Measurements from ENCODE around the gene OPN4.

Gene OPN4

DNA sequence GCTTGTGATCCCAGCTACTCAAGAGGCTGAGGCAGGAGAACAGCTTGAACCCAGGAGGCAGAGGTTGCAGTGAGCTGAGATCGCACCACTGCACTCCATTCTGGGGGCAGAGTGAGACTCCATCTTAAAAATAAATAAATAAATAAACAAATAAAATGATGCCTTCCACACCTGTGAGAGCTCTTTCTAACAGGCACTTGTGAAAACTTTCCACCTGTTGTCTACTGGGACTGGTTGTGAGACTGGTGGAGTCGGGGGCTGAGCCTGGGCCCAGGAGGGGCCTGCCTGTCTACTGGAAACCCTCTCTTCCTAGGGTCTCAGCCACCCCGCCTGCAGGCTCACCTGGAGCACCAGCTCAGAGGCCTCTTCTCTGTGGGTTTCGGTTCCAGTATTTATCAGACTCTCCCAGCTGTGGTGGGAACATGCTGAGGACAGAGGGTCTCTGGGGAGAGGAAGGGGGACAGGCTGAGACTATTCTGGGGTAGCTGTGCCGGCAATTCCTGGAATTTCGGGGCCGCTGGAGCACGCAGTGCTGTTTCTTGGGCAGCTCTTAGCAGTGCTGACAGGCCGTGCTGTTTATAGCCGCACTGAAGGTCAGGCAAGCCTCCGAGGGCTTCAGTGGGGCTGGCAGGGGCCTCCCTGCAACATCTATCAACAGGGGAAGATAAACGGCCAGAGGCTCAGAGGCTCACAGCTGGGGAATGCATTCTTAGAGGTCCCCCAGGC lies 17.8 kb downstream of the OPN4 start:
- no peak overlapping the region for H3K4me3 ChIP-seq (ENCODE audit: low read depth, low read length)
- TF ChIP-seq, protein P1, sequence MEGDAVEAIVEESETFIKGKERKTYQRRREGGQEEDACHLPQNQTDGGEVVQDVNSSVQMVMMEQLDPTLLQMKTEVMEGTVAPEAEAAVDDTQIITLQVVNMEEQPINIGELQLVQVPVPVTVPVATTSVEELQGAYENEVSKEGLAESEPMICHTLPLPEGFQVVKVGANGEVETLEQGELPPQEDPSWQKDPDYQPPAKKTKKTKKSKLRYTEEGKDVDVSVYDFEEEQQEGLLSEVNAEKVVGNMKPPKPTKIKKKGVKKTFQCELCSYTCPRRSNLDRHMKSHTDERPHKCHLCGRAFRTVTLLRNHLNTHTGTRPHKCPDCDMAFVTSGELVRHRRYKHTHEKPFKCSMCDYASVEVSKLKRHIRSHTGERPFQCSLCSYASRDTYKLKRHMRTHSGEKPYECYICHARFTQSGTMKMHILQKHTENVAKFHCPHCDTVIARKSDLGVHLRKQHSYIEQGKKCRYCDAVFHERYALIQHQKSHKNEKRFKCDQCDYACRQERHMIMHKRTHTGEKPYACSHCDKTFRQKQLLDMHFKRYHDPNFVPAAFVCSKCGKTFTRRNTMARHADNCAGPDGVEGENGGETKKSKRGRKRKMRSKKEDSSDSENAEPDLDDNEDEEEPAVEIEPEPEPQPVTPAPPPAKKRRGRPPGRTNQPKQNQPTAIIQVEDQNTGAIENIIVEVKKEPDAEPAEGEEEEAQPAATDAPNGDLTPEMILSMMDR (IDR thresholded peaks at IDR 0.05; ENCODE audit: insufficient read depth, low read length, missing control alignments), result no peak
- DNase-seq (ENCODE audit: low read depth, low spot score), result no peak
- CTCF ChIA-PET, result interaction anchor here (1.0 to 3.2 kb wide), 4 partner anchors 8 to 86 kb away, joined by 4 to 18 read pairs (median 4); no protein-coding TSS in a partner anchor
- POLR2A ChIA-PET, result interaction anchor here (0.6 kb wide), 1 partner anchor 9 kb away, joined by 3 read pairs; no protein-coding TSS in a partner anchor

DNA sequence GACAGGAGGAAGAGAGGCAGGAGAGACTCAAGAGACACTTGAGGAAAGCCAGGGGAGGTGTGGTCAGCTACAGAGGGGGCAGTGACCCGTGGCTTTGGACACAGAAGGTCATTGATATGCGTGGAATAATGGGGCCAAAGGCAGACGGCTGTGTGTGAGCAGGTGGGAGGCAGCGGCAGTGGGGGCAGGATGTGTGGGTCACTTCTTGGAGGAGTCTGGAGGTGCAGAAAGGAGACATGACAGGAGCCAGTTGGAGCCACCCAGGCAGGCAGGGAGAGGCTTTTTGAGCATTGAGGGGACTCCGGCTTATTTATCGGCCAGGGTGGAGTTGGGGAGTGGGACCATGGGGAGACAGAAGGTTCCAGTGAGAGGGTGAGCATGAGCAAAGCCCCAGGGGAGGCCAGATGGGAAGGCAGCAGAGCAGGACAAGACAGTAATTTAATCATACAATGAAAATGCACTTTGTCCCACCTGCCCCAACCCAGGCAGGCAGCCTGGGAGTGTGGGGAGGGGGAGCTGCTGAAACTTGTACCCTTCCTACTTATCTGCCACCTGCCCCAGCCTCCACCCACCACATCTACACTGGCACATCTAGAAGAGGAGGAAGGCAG lies 19.0 kb downstream of the OPN4 start:
- no peak for DNase-seq (ENCODE audit: low read depth, low spot score)
- ChIA-PET POLR2A (no interaction called here), CTCF (interaction anchor here (1.6 to 3.2 kb wide), 2 partner anchors 11 kb away, joined by 14 to 18 read pairs; no protein-coding TSS in a partner anchor)
- H3K4me3 ChIP-seq (ENCODE audit: low read depth, low read length), result no peak overlapping the region
- TF ChIP-seq, protein P1 (IDR thresholded peaks at IDR 0.05; ENCODE audit: insufficient read depth, low read length, missing control alignments), result no peak

DNA sequence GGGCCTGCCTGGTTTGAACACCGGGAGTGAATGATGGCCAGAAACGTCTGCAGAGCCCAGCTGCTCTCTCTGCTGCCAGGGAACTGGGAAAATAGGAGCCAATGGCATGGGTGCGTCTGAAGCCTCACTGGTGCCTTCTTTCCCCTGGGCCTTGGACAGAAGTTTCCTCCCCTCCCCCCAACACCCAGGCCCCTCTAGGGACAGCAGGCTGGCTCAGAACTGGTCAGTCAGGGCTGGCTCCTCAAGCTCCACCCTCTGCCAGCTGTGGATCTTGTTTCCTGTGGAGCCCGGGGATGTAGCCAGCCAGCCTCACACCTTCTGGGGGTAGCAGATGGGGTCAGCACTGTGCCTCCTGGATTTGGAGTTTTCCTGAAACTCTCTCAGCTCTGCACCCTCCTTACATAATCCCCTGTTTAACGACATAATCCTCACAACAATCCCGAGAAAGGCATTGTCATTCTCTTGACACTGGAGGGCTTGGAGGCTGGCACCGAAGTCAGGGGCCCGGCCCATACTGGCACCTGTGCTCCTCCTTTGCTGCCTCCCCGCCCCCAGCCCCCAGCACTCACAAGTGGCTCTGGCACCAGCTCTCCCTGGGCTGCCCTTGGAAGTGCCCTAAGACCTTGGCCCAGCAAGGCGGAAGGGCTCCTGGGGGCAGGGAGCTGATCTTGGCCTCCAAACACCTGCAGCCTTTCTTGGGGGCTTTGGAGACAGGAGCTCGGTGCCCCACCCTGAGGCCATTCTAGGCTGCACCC lies 19.7 kb downstream of the OPN4 start:
- TF ChIP-seq, protein P1 (IDR thresholded peaks at IDR 0.05; ENCODE audit: insufficient read depth, low read length, missing control alignments), result no peak
- no peak overlapping the region for H3K4me3 ChIP-seq (ENCODE audit: low read depth, low read length)
- POLR2A ChIA-PET, result no interaction called here
- CTCF ChIA-PET, result interaction anchor here (1.2 to 1.6 kb wide), 3 partner anchors 10 to 31 kb away, joined by 3 to 14 read pairs (median 4); no protein-coding TSS in a partner anchor
- no peak for DNase-seq (ENCODE audit: low read depth, low spot score)

DNA sequence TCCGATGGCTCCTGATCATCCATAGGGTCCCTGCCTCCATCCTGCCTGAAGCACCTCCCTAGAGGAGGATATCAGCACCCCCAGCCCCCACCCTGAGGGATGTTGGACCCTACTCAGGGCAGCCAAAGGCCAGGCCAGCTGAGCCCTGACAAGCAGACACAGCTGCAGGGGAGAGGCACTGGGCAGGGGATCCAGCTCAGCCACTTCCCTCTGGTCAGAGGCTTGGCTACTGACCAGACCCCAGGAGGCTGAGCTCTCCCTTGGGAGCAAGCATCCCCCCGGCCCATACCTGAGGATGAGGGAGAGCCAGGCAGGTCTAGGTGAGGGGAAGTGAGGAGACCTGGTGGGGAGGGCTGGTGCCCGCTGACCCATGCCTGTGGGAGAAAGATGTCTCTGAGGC lies 20.6 kb downstream of the OPN4 start:
- DNase-seq (ENCODE audit: low read depth, low spot score), result no peak
- ChIA-PET CTCF (interaction anchor here (1.2 to 1.6 kb wide), 3 partner anchors 9 to 32 kb away, joined by 3 to 14 read pairs (median 4); no protein-coding TSS in a partner anchor), POLR2A (no interaction called here)
- TF ChIP-seq, protein P1 (IDR thresholded peaks at IDR 0.05; ENCODE audit: insufficient read depth, low read length, missing control alignments), result no peak
- H3K4me3 ChIP-seq (ENCODE audit: low read depth, low read length), result no peak overlapping the region

DNA sequence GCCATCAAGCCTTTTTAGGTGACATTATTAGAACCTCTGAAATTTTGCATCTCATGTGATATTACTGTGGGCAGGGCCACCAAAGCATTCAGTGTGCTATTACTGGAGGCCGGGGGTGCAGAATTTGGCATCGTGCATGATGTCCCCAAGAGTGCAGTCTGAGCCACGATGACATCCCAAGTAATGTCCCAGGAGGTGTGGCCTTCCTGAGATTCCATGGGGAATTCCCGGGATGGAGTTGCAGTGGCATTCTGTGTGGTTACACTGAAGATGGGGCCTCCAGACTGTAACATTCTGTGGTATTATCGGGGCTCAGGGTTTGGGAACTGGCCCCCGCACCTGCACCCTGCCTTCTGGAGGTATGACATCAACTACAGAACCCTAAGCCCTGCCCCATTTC lies 23.0 kb downstream of the OPN4 start:
- TF ChIP-seq, protein P1 (IDR thresholded peaks at IDR 0.05; ENCODE audit: insufficient read depth, low read length, missing control alignments), result no peak
- no peak overlapping the region for H3K4me3 ChIP-seq (ENCODE audit: low read depth, low read length)
- DNase-seq (ENCODE audit: low read depth, low spot score), result no peak
- CTCF ChIA-PET, result interaction anchor here (0.7 to 0.9 kb wide), 2 partner anchors 10 to 45 kb away, joined by 3 to 4 read pairs; no protein-coding TSS in a partner anchor
- POLR2A ChIA-PET, result interaction anchor here (0.7 kb wide), 1 partner anchor 16 kb away, joined by 3 read pairs; no protein-coding TSS in a partner anchor
